GM12865 (cell line): Measurements from ENCODE around the gene TP53I11.
A peak's percentile ranks its signal among the peaks of the same experiment; 100 is the strongest.

Experiments used
- DNase-seq: peaks from one replicate; pipeline ENCODE4 v3.0.0; 2010; ENCODE audit warnings: low read depth
- H3K4me3 ChIP-seq: 2 replicates; pipeline ENCODE4 v1.5.1; 2011; ENCODE audit warnings: mild to moderate bottlenecking, low read depth, low read length, control low read depth
- TF ChIP-seq, protein P1 (sequence below): IDR thresholded peaks from 2 replicates; pipeline ENCODE4 v1.5.1; 2011; ENCODE audit warnings: low read length, control low read depth, low read depth, inconsistent platforms; ENCODE audit not compliant: insufficient read depth; ENCODE audit errors: missing control alignments

Gene TP53I11

DNA sequence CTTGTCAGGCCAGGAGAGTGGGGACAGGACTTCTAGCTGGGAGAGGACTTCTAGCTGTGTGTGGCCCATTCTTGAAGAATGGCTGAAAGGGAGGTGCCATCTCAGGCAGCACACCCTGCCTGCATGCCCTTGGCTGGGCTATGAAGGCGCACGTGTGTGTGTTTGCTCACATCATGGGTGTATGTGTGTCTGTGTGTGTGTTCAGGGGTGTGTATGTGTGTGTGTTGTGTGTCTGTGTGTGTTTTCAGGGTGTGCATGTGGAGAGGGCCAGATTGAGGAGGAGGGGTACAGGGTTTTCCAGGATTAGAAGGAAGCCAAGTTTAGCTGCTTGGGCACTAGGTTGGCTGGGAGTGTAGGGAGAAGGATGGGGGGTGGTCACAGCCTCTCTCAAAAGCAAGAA, 16.6 kb downstream of the TP53I11 start:
- DNase-seq, result no peak
- H3K4me3 ChIP-seq, result no peak overlapping the region
- TF ChIP-seq, protein P1, sequence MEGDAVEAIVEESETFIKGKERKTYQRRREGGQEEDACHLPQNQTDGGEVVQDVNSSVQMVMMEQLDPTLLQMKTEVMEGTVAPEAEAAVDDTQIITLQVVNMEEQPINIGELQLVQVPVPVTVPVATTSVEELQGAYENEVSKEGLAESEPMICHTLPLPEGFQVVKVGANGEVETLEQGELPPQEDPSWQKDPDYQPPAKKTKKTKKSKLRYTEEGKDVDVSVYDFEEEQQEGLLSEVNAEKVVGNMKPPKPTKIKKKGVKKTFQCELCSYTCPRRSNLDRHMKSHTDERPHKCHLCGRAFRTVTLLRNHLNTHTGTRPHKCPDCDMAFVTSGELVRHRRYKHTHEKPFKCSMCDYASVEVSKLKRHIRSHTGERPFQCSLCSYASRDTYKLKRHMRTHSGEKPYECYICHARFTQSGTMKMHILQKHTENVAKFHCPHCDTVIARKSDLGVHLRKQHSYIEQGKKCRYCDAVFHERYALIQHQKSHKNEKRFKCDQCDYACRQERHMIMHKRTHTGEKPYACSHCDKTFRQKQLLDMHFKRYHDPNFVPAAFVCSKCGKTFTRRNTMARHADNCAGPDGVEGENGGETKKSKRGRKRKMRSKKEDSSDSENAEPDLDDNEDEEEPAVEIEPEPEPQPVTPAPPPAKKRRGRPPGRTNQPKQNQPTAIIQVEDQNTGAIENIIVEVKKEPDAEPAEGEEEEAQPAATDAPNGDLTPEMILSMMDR, result no peak

DNA sequence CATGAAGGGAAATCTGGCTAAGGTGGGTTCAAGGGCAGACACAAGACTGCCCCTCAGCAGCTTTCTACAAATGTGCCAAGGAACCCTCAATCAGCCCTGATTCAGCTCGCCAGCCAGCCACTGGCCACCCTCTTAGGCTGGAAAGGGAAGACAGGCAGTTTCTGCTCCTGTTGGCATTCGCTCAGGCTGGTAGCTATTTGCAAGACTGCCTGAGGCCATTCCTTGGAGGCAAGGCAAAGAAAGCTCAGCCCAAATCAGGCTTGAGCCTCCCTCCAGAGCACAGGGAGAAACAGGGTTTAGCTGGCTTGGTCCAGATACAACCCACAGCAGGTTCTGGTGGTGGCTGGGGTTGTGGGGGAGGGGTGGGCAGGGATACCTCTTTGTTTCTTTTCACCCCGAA, 19.2 kb downstream of the TP53I11 start:
- TF ChIP-seq, protein P1, result no peak
- H3K4me3 ChIP-seq, result no peak overlapping the region
- DNase-seq, result no peak

DNA sequence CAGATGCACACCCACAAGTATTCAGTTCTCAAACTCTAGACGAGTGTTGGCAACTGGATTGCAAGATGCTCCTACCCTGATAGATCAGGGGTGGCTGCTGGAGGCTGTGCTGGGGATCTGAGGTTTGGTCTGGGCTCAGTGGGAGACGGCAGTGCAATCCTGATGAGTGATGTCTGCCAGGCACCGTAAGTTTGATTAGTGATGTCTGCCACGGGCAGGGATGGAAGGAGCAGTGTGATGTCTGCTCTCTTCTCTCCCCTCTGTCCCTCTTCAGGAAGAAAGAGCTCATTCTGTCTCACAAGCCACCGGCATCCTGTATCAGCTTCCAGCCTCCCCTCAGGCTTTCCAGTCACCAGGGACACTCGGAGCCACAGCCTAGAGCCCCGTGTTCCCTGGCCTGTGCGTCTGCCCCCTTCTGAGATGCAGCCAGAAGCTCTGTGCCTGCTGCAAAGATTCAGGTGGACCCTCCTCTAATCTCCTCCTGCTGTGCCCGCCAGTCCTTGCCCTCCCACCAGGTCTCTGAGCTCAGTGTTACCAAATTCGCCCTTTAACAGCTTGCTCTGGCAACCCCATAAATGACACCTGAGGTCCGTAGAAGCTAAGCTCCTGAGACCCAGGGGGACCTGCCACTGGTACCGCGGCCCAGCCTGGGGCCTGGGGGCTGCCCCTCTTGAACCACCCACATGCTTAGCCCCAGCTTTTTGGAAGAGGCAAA, 19.9 kb downstream of the TP53I11 start:
- TF ChIP-seq, protein P1, result no peak
- no peak for DNase-seq
- no peak overlapping the region for H3K4me3 ChIP-seq

DNA sequence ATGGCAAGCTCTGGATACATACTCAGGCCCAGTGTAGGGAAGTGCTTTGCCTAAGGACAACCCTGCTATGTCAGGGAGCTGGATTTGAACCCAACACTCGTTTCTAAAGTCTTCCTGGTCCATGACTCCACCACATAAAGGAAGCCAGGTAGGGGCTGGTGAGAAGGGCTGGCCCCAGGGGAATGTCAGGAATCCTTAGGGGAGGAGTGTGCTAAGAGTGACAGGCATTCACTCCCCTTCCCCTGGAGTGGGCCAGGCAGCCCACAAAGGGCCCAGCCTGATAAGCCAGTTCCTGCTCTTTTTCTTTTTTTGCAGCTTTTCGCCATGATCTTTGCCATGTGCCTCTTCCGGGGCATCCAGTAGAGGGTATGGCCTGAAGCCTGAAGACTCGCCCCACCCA, 21.9 kb downstream of the TP53I11 start:
- no peak overlapping the region for H3K4me3 ChIP-seq
- DNase-seq, result no peak
- TF ChIP-seq, protein P1, result no peak

DNA sequence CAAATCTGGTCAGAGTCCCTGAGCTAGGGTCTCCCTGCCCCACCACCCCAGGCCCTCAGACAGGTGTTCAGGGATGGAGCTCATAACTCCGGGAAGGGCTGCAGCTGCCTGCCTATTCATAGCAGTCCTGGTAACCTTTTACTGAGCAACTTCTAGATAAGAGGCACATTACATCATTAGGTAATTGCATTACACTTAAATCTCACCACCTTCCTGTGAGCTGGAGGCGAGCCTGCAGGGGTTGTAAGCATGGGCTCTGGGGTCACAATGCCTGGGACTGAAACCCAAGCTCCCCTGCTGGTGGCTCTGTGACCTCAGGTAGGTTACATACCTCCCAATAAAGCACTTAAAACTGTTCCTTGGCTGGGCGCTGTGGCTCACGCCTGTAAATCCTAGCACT, 22.5 kb downstream of the TP53I11 start:
- TF ChIP-seq, protein P1, result no peak
- no peak overlapping the region for H3K4me3 ChIP-seq
- no peak for DNase-seq

DNA sequence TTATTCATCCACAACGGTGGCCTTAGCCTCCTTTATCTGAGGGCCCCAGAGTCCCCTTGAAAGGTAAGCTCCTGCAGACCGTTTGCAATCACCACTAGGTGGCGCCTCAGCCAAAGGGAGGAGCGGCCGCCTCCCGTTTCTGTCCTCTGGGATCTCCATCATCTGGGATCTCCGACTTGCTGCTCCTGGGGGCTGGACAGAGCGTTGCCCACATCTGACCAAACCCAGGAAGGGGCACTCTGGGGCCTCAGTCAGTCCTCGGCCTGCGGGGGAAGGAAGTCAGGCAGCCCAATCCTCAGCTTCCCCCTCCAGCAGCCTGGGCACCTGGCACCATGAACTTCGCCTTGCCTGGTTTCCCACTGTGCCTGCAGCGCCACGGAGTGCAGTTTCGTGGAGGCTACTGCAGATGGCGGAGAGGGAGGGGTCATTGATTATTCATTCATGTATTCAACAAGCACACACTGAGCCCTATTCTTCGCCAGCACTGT, 23.5 kb downstream of the TP53I11 start:
- TF ChIP-seq, protein P1, result peak; percentile 82
- DNase-seq, result peak; percentile 65

DNA sequence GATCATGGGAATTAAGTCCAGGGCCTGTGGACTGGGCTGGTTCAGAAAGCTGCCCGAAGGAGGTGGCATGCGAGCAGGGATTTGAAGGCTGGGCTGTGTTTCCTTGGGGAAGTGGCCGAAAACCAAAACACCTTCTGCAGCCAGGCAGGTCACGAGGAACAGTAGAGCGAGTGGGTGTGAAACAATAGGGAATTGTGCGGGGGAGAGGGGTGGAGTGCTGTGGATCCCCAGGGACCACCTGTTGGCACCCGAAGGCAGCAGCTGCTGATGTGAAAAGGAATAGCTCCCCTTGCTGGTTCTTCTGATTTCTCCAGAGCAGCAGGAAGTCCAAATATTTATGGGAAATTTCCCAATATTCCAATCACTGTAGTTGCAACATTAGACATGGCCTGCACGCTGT, 24.6 kb downstream of the TP53I11 start:
- no peak for DNase-seq
- TF ChIP-seq, protein P1, result no peak
- H3K4me3 ChIP-seq, result no peak overlapping the region

More for the DNA sequence above, 23.5 kb downstream of the TP53I11 start:
- no peak overlapping the region for H3K4me3 ChIP-seq
